Measurements from ENCODE around the gene PGGHG. TPM values are rescaled to one million over a fixed set of nuclear protein-coding genes. Genes with fewer than 3 reads are reported as not detected.

The PGGHG gene
- total and polyA plus RNA-seq, 10 of the 15 experiments (the other 5 are each of a cell fraction or from before 2014, with no cell fraction given), result 0.10 to 8.3 (median 1.8) TPM

DNA sequence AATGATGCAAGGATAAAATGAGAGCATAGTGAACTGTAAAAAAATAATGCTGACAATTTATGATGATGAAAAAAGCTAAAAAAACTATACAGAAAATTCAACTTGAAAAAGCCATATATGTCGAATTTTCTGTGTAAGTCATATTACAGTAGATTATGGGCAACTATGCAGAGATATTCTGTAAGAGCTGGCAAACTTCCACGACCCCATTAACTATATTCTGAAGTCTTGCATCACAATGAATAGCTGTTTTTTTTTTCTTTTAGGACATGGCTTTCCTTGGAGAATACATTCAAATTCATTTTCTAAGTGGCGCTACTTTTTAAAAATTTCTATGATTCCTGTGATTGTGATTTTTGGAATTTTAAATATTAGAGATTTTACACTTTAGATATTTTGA, 33.8 kb upstream of the PGGHG start:
- WGBS (ENCODE audit: insufficient coverage, insufficient replicate concordance, low lambda C conversion rate, missing lambda C conversion rate), result 68% methylated on average over 3 of the region's 3 CpGs
- DNase-seq (ENCODE audit: low read depth, low spot score), result no peak
- H3K79me2 ChIP-seq (ENCODE audit: control insufficient read depth, insufficient read depth, low read length), result no peaks in the 10 kb centered on the region
- no peak overlapping the region for H3K4me3 ChIP-seq
- SMC1A ChIA-PET (ENCODE audit: uncharacterized antibody, unreplicated experiment), result no interaction called here
- in situ Hi-C loops (cut with MboI), result no loop called here
- BruUV-seq (replicated peaks), result no TSS peak
- peaks cover 7 to 15% of the 10 kb centered on the region in 2 experiments; a peak in 3 of 4 replicates for H3K36me3 ChIP-seq (ENCODE audit: control insufficient read depth in 2 of 2, insufficient read depth in 2 of 2, low read length in 1 of 2)
- intact Hi-C loops (cut with micrococcal nuclease; ENCODE audit: unreplicated experiment), result no loop called here
- RAD21 ChIA-PET (ENCODE audit: unreplicated experiment), result no interaction called here
- no peaks in the 10 kb centered on the region for H3K9me3 ChIP-seq (replicated peaks; ENCODE audit: control insufficient read depth, insufficient read depth, low read length)
- TF ChIP-seq NFXL1 (IDR thresholded peaks at IDR 0.05; ENCODE audit: borderline replicate concordance), result no peak
- TF ChIP-seq TARDBP (IDR thresholded peaks at IDR 0.05; ENCODE audit: borderline replicate concordance), result no peak
- no peak for TF ChIP-seq CREM (IDR thresholded peaks at IDR 0.05; ENCODE audit: low read depth)
- TF ChIP-seq POLR2AphosphoS2 (IDR thresholded peaks at IDR 0.05; ENCODE audit: low read depth, low read length), result no peak
- TF ChIP-seq SUPT20H (IDR thresholded peaks at IDR 0.05; ENCODE audit: borderline replicate concordance, control insufficient read depth, low read depth, low read length), result no peak
- TF ChIP-seq ESRRA (IDR thresholded peaks at IDR 0.05; ENCODE audit: low read length), result no peak
- TF ChIP-seq RAD21 (IDR thresholded peaks at IDR 0.05; ENCODE audit: insufficient read depth, low read depth, low read length), result no peak
- TF ChIP-seq EED (IDR thresholded peaks at IDR 0.05; ENCODE audit: low read depth), result no peak
- no peaks in the 10 kb centered on the region for H3K27me3 ChIP-seq (replicated peaks in 1 of 2; ENCODE audit: control insufficient read depth in 2 of 2, insufficient read depth in 2 of 2, low read length in 1 of 2)
- peaks cover 13% of the 10 kb centered on the region for H3K4me1 ChIP-seq (ENCODE audit: control insufficient read depth, insufficient read depth, low read length)
- FAIRE-seq, result no peak
- CTCF ChIA-PET, result interaction anchor here (0.9 to 1.1 kb wide), 3 partner anchors 18 to 107 kb away, joined by 3 read pairs; no protein-coding TSS in a partner anchor
- no peaks in the 10 kb centered on the region for H4K20me1 ChIP-seq (ENCODE audit: control insufficient read depth, insufficient read depth)
- no peak overlapping the region for H3K4me2 ChIP-seq (ENCODE audit: control insufficient read depth, insufficient read depth)
- no peak overlapping the region for H3K9ac ChIP-seq (ENCODE audit: control insufficient read depth, insufficient read depth, low read length)
- POLR2A ChIA-PET, result interaction anchor here (0.6 kb wide), 1 partner anchor 57 kb away, joined by 3 read pairs; no protein-coding TSS in a partner anchor
- ATAC-seq, result no peak
- no peak overlapping the region for H3K27ac ChIP-seq (ENCODE audit: control insufficient read depth, insufficient read depth)
- H2AFZ ChIP-seq (ENCODE audit: control insufficient read depth, low read depth, low read length), result no peak overlapping the region

- no peaks in the 10 kb centered on the region for H3K79me2 ChIP-seq (ENCODE audit: control insufficient read depth, insufficient read depth, low read length)
- H3K27ac ChIP-seq (ENCODE audit: control insufficient read depth, insufficient read depth), result no peak overlapping the region
- no peak overlapping the region for H2AFZ ChIP-seq (ENCODE audit: control insufficient read depth, low read depth, low read length)
- ATAC-seq, result no peak
- H3K4me2 ChIP-seq (ENCODE audit: control insufficient read depth, insufficient read depth), result no peak overlapping the region
- BruUV-seq (replicated peaks), result no TSS peak
- H3K27me3 ChIP-seq (replicated peaks in 1 of 2; ENCODE audit: control insufficient read depth in 2 of 2, insufficient read depth in 2 of 2, low read length in 1 of 2), result no peaks in the 10 kb centered on the region
- no CpG with 5 or more reads among the region's 2 CpGs for WGBS (ENCODE audit: insufficient coverage, insufficient replicate concordance, low lambda C conversion rate, missing lambda C conversion rate)
- H3K36me3 ChIP-seq (ENCODE audit: control insufficient read depth in 2 of 2, insufficient read depth in 2 of 2, low read length in 1 of 2), result peaks cover 7 to 15% of the 10 kb centered on the region in 2 experiments; a peak in 3 of 4 replicates
- POLR2A ChIA-PET, result interaction anchor here (0.6 kb wide), 1 partner anchor 57 kb away, joined by 3 read pairs; no protein-coding TSS in a partner anchor
- no peak overlapping the region for H3K4me3 ChIP-seq
- intact Hi-C loops (cut with micrococcal nuclease; ENCODE audit: unreplicated experiment), result no loop called here
- CTCF ChIA-PET, result interaction anchor here (1.1 kb wide), 1 partner anchor 18 kb away, joined by 3 read pairs; no protein-coding TSS in a partner anchor
- no peak for FAIRE-seq
- no peaks in the 10 kb centered on the region for H4K20me1 ChIP-seq (ENCODE audit: control insufficient read depth, insufficient read depth)
- TF ChIP-seq MTA2 (IDR thresholded peaks at IDR 0.05; ENCODE audit: low read depth), result no peak
- no peak for TF ChIP-seq IRF5 (IDR thresholded peaks at IDR 0.05; ENCODE audit: borderline replicate concordance)
- RAD21 ChIA-PET (ENCODE audit: unreplicated experiment), result no interaction called here
- in situ Hi-C loops (cut with MboI), result no loop called here
- peaks cover 13% of the 10 kb centered on the region for H3K4me1 ChIP-seq (ENCODE audit: control insufficient read depth, insufficient read depth, low read length)
- H3K9me3 ChIP-seq (replicated peaks; ENCODE audit: control insufficient read depth, insufficient read depth, low read length), result no peaks in the 10 kb centered on the region; the same call in 2 of the 3 replicates
- SMC1A ChIA-PET (ENCODE audit: uncharacterized antibody, unreplicated experiment), result no interaction called here
- no peak overlapping the region for H3K9ac ChIP-seq (ENCODE audit: control insufficient read depth, insufficient read depth, low read length)
- no peak for DNase-seq (ENCODE audit: low read depth, low spot score)
These were observed 33.1 kb upstream of the PGGHG start for GRCh38 chr11:255816-256215.

Data from GM12878 (cell line).